ENCODE results near the gene TASP1.

GRCh38 chr20:13554706-13555105, 84.0 kb downstream of the TASP1 start:
- TF ChIP-seq SP1 (IDR thresholded peaks at IDR 0.05) (no peak), CTCF (IDR thresholded peaks at IDR 0.05; ENCODE audit: low read depth, low read length, missing input control) (no peak), ZBTB33 (IDR thresholded peaks at IDR 0.05) (no peak)
